GM12891 (cell line): ENCODE measurements around the gene PRG2.

Experiments used
- PAX5 ChIP-seq: IDR thresholded peaks from 2 replicates; pipeline ENCODE4 v1.6.1; 2011; ENCODE audit warnings: low read length, moderate library complexity, mild to moderate bottlenecking; ENCODE audit not compliant: insufficient read depth, severe bottlenecking
- POLR2A ChIP-seq: IDR thresholded peaks from 2 replicates; pipeline ENCODE4 v1.6.1; 2011; ENCODE audit warnings: low read depth, low read length, control low read depth
- POLR2AphosphoS5 ChIP-seq: IDR thresholded peaks from 2 replicates; pipeline ENCODE4 v1.6.1; 2011; ENCODE audit warnings: low read depth, low read length, control low read depth
- SPI1 ChIP-seq: IDR thresholded peaks from 2 replicates; pipeline ENCODE4 v1.6.1; 2011; ENCODE audit warnings: low read depth, low read length, control low read depth
- TAF1 ChIP-seq: IDR thresholded peaks from 2 replicates; pipeline ENCODE4 v1.6.1; 2011; ENCODE audit warnings: low read depth, low read length, control low read depth

DNA sequence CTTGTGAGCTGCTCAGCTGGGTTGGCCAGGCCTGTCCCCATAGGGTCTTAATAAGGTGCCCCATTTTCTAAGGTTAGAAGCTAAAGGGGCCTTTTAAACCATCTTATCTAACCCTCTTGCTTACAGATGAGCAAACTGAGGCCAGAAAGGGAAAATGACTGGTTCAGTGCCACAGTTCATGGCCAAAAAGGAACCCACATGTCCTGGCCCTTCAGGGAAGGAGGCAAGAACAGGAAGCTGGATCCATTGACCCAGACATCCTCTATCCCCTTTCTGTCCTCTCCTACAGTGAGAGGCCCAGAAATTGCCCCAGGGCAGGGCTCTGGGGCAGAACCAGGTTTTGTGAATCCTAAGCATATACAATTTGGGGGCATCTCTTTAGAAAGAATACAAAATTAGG is 19.5 kb downstream of the PRG2 start:
- TF ChIP-seq POLR2AphosphoS5 = no peak
- TF ChIP-seq SPI1 = no peak
- TF ChIP-seq POLR2A = no peak
- no peak for TF ChIP-seq TAF1
- no peak for TF ChIP-seq PAX5
